Neutrophil (primary cell): ENCODE results near the gene CAPN10.

ENCODE experiments used
- H3K27ac ChIP-seq: fragments of 200-600 bp; sonication (generic); 2 replicates; pipeline ENCODE4 v1.5.1; 2016; ENCODE audit warnings: mild to moderate bottlenecking, moderate library complexity
- H3K27me3 ChIP-seq: fragments of 200-600 bp; sonication (generic); 2 replicates; pipeline ENCODE4 v1.6.0; 2016; ENCODE audit warnings: mild to moderate bottlenecking
- H3K36me3 ChIP-seq: fragments of 200-600 bp; sonication (generic); 2 replicates; pipeline ENCODE4 v1.5.1; 2017
- H3K4me1 ChIP-seq, 2 experiments: fragments of 200-600 bp in 1 of 2; sonication (generic) in 1 of 2; 1 replicate in 1 of 2; 2 replicates in 1 of 2; pipeline versions ENCODE4 v1.5.1 to v1.6.1; 2013 to 2016; ENCODE audit warnings: low read depth in 1 of 2, low read length in 1 of 2, mild to moderate bottlenecking in 1 of 2, moderate library complexity in 1 of 2; ENCODE audit not compliant: control insufficient read depth in 1 of 2, insufficient read depth in 1 of 2
- H3K4me3 ChIP-seq, 2 experiments: fragments of 200-600 bp in 1 of 2; sonication (generic) in 1 of 2; 1 replicate in 1 of 2; 2 replicates in 1 of 2; pipeline ENCODE4 v1.5.1; 2013 to 2016; ENCODE audit warnings: low read depth in 1 of 2, low read length in 1 of 2, mild to moderate bottlenecking in 1 of 2, moderate library complexity in 1 of 2
- H3K9me3 ChIP-seq: fragments of 200-600 bp; sonication (generic); 2 replicates; pipeline ENCODE4 v1.5.1; 2016
- TF ChIP-seq, protein P1 (sequence below): fragments of 200-600 bp; sonication (generic); IDR thresholded peaks from 2 replicates; pipeline ENCODE4 v1.5.1; 2016; ENCODE audit warnings: antibody characterized with exemption

CAPN10 gene

DNA sequence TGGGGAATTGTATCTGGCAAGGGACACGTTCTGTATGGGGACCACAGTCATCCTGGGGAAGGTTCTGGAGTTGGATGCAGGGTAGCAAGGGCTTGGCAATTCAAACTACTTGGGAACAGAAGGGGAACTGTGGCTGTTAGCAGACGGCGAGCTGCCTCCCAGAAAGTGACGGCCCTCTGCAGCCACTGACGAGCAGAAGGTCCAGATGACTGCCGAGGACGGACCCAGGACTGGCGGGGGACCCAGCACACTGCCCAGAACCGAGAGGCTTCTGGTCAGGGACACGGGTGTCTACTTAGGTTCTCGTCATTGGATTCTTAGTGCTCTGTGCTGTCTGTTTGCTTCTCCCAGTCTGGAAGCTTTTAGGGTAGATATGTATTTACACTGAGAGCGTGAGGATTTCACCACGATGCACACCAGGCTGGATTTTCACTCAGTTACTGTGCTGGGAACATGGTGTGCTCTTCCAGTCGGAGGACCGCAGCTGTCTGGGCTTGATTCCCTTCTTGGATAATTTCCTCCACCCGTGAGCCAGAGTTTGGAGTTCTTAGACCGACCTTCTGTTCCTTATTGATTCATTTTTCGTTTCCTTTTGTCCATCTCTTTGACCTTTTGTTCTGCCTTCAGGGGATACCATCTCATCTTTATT, 52.1 kb downstream of the CAPN10 start:
- Histone ChIP-seq H3K27ac (no peak overlapping the region), H3K27me3 (no peaks in the 10 kb centered on the region), H3K9me3 (no peaks in the 10 kb centered on the region), H3K4me3 (no peak overlapping the region), H3K36me3 (no peaks in the 10 kb centered on the region), H3K4me1 (no peaks in the 10 kb centered on the region)
- TF ChIP-seq, protein P1, sequence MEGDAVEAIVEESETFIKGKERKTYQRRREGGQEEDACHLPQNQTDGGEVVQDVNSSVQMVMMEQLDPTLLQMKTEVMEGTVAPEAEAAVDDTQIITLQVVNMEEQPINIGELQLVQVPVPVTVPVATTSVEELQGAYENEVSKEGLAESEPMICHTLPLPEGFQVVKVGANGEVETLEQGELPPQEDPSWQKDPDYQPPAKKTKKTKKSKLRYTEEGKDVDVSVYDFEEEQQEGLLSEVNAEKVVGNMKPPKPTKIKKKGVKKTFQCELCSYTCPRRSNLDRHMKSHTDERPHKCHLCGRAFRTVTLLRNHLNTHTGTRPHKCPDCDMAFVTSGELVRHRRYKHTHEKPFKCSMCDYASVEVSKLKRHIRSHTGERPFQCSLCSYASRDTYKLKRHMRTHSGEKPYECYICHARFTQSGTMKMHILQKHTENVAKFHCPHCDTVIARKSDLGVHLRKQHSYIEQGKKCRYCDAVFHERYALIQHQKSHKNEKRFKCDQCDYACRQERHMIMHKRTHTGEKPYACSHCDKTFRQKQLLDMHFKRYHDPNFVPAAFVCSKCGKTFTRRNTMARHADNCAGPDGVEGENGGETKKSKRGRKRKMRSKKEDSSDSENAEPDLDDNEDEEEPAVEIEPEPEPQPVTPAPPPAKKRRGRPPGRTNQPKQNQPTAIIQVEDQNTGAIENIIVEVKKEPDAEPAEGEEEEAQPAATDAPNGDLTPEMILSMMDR: no peak

GRCh38 chr2:240639566-240639965, 53.0 kb downstream of the CAPN10 start:
- TF ChIP-seq, protein P1: no peak
- H3K27me3 ChIP-seq: no peaks in the 10 kb centered on the region
- no peaks in the 10 kb centered on the region for H3K9me3 ChIP-seq

DNA sequence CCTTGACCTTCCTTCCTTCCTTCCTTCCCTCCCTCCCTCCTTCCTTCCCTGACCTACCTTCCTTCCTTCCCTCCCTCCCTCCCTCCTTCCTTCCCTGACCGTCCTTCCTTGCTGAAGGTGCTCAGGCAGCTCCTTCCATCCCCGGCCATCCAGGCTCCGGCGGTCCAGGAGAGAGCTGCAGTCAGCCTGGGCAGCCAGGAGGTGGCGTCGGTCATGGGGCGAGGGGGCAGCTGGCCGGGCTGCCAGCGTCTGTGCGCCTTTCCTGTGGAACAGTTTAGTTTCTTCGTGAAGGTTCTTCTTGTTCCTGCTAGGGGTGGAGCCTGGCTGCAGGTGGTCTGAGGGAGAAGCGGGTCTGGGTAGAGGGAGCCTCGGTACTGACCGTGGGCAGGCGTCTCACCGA, 54.4 kb downstream of the CAPN10 start:
- TF ChIP-seq, protein P1: no peak
- Histone ChIP-seq H3K4me1 (no peaks in the 10 kb centered on the region), H3K36me3 (no peaks in the 10 kb centered on the region), H3K9me3 (no peaks in the 10 kb centered on the region), H3K27me3 (no peaks in the 10 kb centered on the region), H3K4me3 (no peak overlapping the region), H3K27ac (no peak overlapping the region)

More at GRCh38 chr2:240639566-240639965, 53.0 kb downstream of the CAPN10 start:
- H3K4me1 ChIP-seq: no peaks in the 10 kb centered on the region
- H3K4me3 ChIP-seq: no peak overlapping the region
- no peaks in the 10 kb centered on the region for H3K36me3 ChIP-seq
- H3K27ac ChIP-seq: no peak overlapping the region

GRCh38 chr2:240642061-240642805, 55.7 kb downstream of the CAPN10 start:
- Histone ChIP-seq H3K27ac (no peak overlapping the region), H3K27me3 (peaks cover 7% of the 10 kb centered on the region), H3K4me3 (no peak overlapping the region), H3K36me3 (no peaks in the 10 kb centered on the region), H3K9me3 (no peaks in the 10 kb centered on the region), H3K4me1 (peaks cover 0 to 4% of the 10 kb centered on the region in 2 experiments)
- TF ChIP-seq, protein P1: no peak

- TF ChIP-seq, protein P1: no peak
- Histone ChIP-seq H3K4me3 (no peak overlapping the region), H3K36me3 (no peaks in the 10 kb centered on the region), H3K9me3 (no peaks in the 10 kb centered on the region), H3K27me3 (peaks cover 12% of the 10 kb centered on the region), H3K4me1 (peaks cover 0 to 4% of the 10 kb centered on the region in 2 experiments), H3K27ac (no peak overlapping the region)
Measured at GRCh38 chr2:240642806-240643092, 56.2 kb downstream of the CAPN10 start.
